Panc1 (cell line): ENCODE measurements around the gene TMEM273. TPM values are rescaled to one million over a fixed set of nuclear protein-coding genes. Genes with fewer than 3 reads are reported as not detected.

Experiments used
- ATAC-seq: fragments of 200-7000 bp; cut with Tn5 transposase; 2 replicates; pipeline ENCODE4 v1.9.1; 2020; ENCODE audit warnings: mild to moderate bottlenecking, moderate library complexity
- BruUV-seq: library from RNA; stranded (reverse); fragments of 400-500 nt; replicated peaks from 2 replicates; lab custom pipeline; 2021; lab: Mats Ljungman, UMichigan
- CTCF ChIA-PET: fragments of 300-600 bp; sonication (Branson Sonifier 250); formaldehyde crosslinking; loops from one replicate; lab custom pipeline; 2022; ENCODE audit warnings: antibody characterized with exemption; lab: Charles Lee
- POLR2A ChIA-PET: fragments of 300-600 bp; sonication (Branson Sonifier 250); formaldehyde crosslinking; loops from one replicate; lab custom pipeline; 2022; ENCODE audit warnings: antibody characterized with exemption; lab: Charles Lee
- DNase-seq: peaks from one replicate; pipeline ENCODE4 v3.0.0-alpha.2; 2010; ENCODE audit warnings: low read depth, low spot score
- H3K27ac ChIP-seq: 2 replicates; pipeline ENCODE4 v1.5.1; 2011; ENCODE audit warnings: mild to moderate bottlenecking, low read length, inconsistent platforms
- H3K27me3 ChIP-seq: fragments of 200-500 bp; sonication (Bioruptor generic); 2 replicates; pipeline ENCODE4 v1.6.0; 2014; ENCODE audit warnings: low read length, inconsistent platforms; ENCODE audit not compliant: control insufficient read depth, insufficient read depth
- H3K36me3 ChIP-seq: fragments of 200-500 bp; sonication (Bioruptor generic); 2 replicates; pipeline ENCODE4 v1.5.1; 2014; ENCODE audit warnings: inconsistent platforms, mild to moderate bottlenecking, low read length, moderate library complexity; ENCODE audit not compliant: control insufficient read depth, insufficient read depth
- H3K4me1 ChIP-seq: 2 replicates; pipeline ENCODE4 v1.5.1; 2011; ENCODE audit warnings: inconsistent platforms, mild to moderate bottlenecking, low read length, moderate library complexity; ENCODE audit not compliant: control insufficient read depth, insufficient read depth
- H3K4me3 ChIP-seq, 2 experiments: 2 replicates each; pipeline ENCODE4 v1.5.1; 2011 to 2012; ENCODE audit warnings: low read depth in 2 of 2, low read length in 2 of 2, mild to moderate bottlenecking in 2 of 2, inconsistent platforms in 1 of 2, moderate library complexity in 1 of 2
- H3K9me3 ChIP-seq: fragments of 200-500 bp; sonication (Bioruptor generic); 2 replicates; pipeline ENCODE4 v1.5.1; 2014; ENCODE audit warnings: low read depth, mild to moderate bottlenecking, inconsistent platforms, low read length, moderate library complexity; ENCODE audit not compliant: control insufficient read depth, insufficient read depth
- POLR2AphosphoS5 ChIP-seq: IDR thresholded peaks from 2 replicates; pipeline ENCODE4 v1.6.1; 2012; ENCODE audit warnings: mild to moderate bottlenecking, low read depth, low read length, moderate library complexity
- REST ChIP-seq, 2 experiments: IDR thresholded peaks; 2 replicates each; pipeline ENCODE4 v1.6.1; 2011 to 2012; ENCODE audit warnings: low read depth in 2 of 2, control low read depth in 1 of 2, low read length in 1 of 2, mild to moderate bottlenecking in 1 of 2, moderate library complexity in 1 of 2; ENCODE audit not compliant: insufficient read depth in 1 of 2
- SIN3A ChIP-seq: IDR thresholded peaks from 2 replicates; pipeline ENCODE4 v1.6.1; 2012; ENCODE audit warnings: low read depth, mild to moderate bottlenecking, low read length, moderate library complexity, borderline replicate concordance; ENCODE audit not compliant: insufficient read depth
- TCF7L2 ChIP-seq: IDR thresholded peaks from 2 replicates; pipeline ENCODE4 v1.6.1; 2011; ENCODE audit warnings: mild to moderate bottlenecking, low read depth, low read length, inconsistent platforms
- in situ Hi-C: cut with HindIII; loops from 2 replicates; pipeline ENCODE4 v1.10.0; 2016; ENCODE audit warnings: low sequenced_read_pairs, low pct_unique_long_range_greater_than_20kb
- intact Hi-C: fragments of 100-400 bp; cut with micrococcal nuclease; formaldehyde crosslinking; loops from one replicate; pipeline ENCODE4 v1.10.0; 2022; ENCODE audit not compliant: unreplicated experiment
- total RNA-seq: library from RNA; stranded (reverse); gene quantifications from one replicate; pipeline ENCODE4 v1.2.1, GENCODE V29; 2021; ENCODE audit not compliant: unreplicated experiment
- TF ChIP-seq, protein P1 (sequence below): fragments of 450-650 bp; IDR thresholded peaks from 2 replicates; pipeline ENCODE4 v1.5.1; 2017; ENCODE audit warnings: mild to moderate bottlenecking

TMEM273 gene
- total RNA-seq, 1 experiment from 2014 or later = 0.23 TPM

- CTCF ChIA-PET = no interaction called here
- Histone ChIP-seq H3K4me3 (no peak overlapping the region), H3K27ac (no peak overlapping the region), H3K27me3 (peaks cover 12% of the 10 kb centered on the region; the same call in 1 of the 2 replicates), H3K9me3 (no peaks in the 10 kb centered on the region), H3K4me1 (no peaks in the 10 kb centered on the region), H3K36me3 (no peaks in the 10 kb centered on the region)
- POLR2A ChIA-PET = no interaction called here
- ATAC-seq = no peak
- no peak for DNase-seq
- TF ChIP-seq POLR2AphosphoS5 (no peak), SIN3A (no peak), TCF7L2 (no peak)
- TF ChIP-seq, protein P1, sequence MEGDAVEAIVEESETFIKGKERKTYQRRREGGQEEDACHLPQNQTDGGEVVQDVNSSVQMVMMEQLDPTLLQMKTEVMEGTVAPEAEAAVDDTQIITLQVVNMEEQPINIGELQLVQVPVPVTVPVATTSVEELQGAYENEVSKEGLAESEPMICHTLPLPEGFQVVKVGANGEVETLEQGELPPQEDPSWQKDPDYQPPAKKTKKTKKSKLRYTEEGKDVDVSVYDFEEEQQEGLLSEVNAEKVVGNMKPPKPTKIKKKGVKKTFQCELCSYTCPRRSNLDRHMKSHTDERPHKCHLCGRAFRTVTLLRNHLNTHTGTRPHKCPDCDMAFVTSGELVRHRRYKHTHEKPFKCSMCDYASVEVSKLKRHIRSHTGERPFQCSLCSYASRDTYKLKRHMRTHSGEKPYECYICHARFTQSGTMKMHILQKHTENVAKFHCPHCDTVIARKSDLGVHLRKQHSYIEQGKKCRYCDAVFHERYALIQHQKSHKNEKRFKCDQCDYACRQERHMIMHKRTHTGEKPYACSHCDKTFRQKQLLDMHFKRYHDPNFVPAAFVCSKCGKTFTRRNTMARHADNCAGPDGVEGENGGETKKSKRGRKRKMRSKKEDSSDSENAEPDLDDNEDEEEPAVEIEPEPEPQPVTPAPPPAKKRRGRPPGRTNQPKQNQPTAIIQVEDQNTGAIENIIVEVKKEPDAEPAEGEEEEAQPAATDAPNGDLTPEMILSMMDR = no peak
- intact Hi-C loops (no loop called here), in situ Hi-C loops (no loop called here)
- BruUV-seq = no TSS peak
These were observed 29.5 kb upstream of the TMEM273 start for GRCh38 chr10:49217645-49218044.

DNA sequence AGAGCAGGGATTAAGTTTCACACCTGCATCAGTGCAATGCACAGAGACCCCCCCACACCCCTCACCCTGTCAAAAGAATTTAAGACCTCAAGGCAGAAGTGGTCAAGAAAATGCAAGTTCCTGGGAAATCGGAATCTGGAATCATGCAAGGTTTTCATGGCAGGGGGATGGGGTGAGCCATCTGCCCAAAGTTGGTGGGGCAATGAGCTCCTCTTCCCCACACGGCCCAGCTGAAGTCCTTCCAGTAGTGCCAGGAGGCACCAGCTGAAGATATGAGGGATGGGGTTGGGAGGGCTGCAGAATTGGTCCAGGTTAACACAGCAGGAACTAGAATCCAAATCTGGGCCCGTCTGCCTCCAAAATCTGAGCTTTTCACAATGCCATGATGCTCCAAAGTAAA is 25.0 kb upstream of the TMEM273 start:
- H3K9me3 ChIP-seq = no peaks in the 10 kb centered on the region
- CTCF ChIA-PET = no interaction called here
- intact Hi-C loops = no loop called here
- no peak overlapping the region for H3K27ac ChIP-seq
- TF ChIP-seq TCF7L2 (no peak), POLR2AphosphoS5 (no peak)
- in situ Hi-C loops = no loop called here
- no peaks in the 10 kb centered on the region for H3K4me1 ChIP-seq
- H3K36me3 ChIP-seq = no peaks in the 10 kb centered on the region
- DNase-seq (no peak), ATAC-seq (no peak)
- POLR2A ChIA-PET = no interaction called here
- no peak overlapping the region for H3K4me3 ChIP-seq
- H3K27me3 ChIP-seq = peaks cover 12% of the 10 kb centered on the region; the same call in 1 of the 2 replicates
- BruUV-seq = no TSS peak

GRCh38 chr10:49212783-49213182 is 24.6 kb upstream of the TMEM273 start:
- Histone ChIP-seq H3K9me3 (no peaks in the 10 kb centered on the region), H3K4me3 (no peak overlapping the region), H3K4me1 (no peaks in the 10 kb centered on the region), H3K36me3 (no peaks in the 10 kb centered on the region), H3K27ac (no peak overlapping the region), H3K27me3 (peaks cover 12% of the 10 kb centered on the region; the same call in 1 of the 2 replicates)
- BruUV-seq = no TSS peak
- intact Hi-C loops = no loop called here
- no peak for TF ChIP-seq REST (IDR thresholded peaks at IDR 0.05; ENCODE audit: insufficient read depth in 1 of 2, low read depth in 2 of 2, low read length in 1 of 2)
- no peak for TF ChIP-seq TCF7L2
- no peak for TF ChIP-seq SIN3A
- TF ChIP-seq, protein P1 = no peak
- no peak for TF ChIP-seq POLR2AphosphoS5
- CTCF ChIA-PET = no interaction called here
- no peak for ATAC-seq
- in situ Hi-C loops = no loop called here
- POLR2A ChIA-PET = no interaction called here
- DNase-seq = no peak
